Measurements from ENCODE around the gene CYTH3.

GRCh38 chr7:6117533-6117932, 154.9 kb downstream of the CYTH3 start:
- TF ChIP-seq ELK1 (IDR thresholded peaks at IDR 0.05; ENCODE audit: low read depth, low read length) (no peak), NR3C1 (IDR thresholded peaks at IDR 0.05) (no peak), CTCF (IDR thresholded peaks at IDR 0.05) (no peak), CHD2 (IDR thresholded peaks at IDR 0.05; ENCODE audit: low read length, partially characterized antibody) (no peak), POLR2A (IDR thresholded peaks at IDR 0.05; ENCODE audit: low read length) (no peak), EP300 (IDR thresholded peaks at IDR 0.05) (no peak), BHLHE40 (IDR thresholded peaks at IDR 0.05; ENCODE audit: low read depth, low read length) (no peak), MYC (IDR thresholded peaks at IDR 0.05; ENCODE audit: borderline replicate concordance, low read length) (no peak), CEBPB (IDR thresholded peaks at IDR 0.05) (no peak), HEYL (CRISPR knock-in tag; IDR thresholded peaks at IDR 0.05) (no peak), FOSL2 (IDR thresholded peaks at IDR 0.05) (no peak), FOSL2 (CRISPR knock-in tag; IDR thresholded peaks at IDR 0.05) (no peak), RFX5 (IDR thresholded peaks at IDR 0.05) (no peak)

All from A549 (cell line).